ENCODE data around the gene CBLN1.
"Not testable (repeated sequence)": the region's sequence is repeated elsewhere in the genome, so short reads cannot be mapped to it uniquely, and the experiment has no call there.

CBLN1 gene

DNA sequence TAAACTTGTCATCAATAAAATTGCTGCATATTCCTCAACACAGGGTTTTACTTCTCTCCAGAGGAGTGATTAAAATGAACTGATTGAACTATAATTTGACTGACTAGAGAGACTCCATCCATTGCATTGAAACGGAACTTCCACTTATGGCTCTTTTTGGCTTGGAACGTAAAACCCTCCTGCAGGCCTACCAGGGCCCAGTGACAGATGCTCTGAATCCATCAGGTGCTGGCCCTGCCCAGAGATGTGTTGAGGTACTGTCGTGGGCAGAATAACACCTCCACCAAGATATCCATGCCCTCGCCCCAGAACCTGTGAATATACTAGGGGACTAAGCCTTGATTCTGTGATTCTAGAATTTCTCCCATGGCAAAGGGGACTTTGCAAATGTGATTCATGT is 45.4 kb downstream of the CBLN1 start:
- no peak for DNase-seq (ENCODE audit: low spot score)
- Histone ChIP-seq H3K36me3 (ENCODE audit: low read depth) (no peaks in the 10 kb centered on the region), H3K9me3 (ENCODE audit: severe bottlenecking) (no peaks in the 10 kb centered on the region), H3K4me1 (ENCODE audit: insufficient read depth, poor library complexity, severe bottlenecking) (no peaks in the 10 kb centered on the region), H3K4me3 (ENCODE audit: severe bottlenecking) (no peak overlapping the region), H3K27ac (ENCODE audit: poor library complexity, severe bottlenecking) (no peak overlapping the region), H3K27me3 (ENCODE audit: insufficient read depth, poor library complexity, severe bottlenecking) (no peaks in the 10 kb centered on the region)
- TF ChIP-seq CTCF (IDR thresholded peaks at IDR 0.05; ENCODE audit: poor library complexity, severe bottlenecking) = no peak
- no peak for ATAC-seq (ENCODE audit: low read depth)

DNA sequence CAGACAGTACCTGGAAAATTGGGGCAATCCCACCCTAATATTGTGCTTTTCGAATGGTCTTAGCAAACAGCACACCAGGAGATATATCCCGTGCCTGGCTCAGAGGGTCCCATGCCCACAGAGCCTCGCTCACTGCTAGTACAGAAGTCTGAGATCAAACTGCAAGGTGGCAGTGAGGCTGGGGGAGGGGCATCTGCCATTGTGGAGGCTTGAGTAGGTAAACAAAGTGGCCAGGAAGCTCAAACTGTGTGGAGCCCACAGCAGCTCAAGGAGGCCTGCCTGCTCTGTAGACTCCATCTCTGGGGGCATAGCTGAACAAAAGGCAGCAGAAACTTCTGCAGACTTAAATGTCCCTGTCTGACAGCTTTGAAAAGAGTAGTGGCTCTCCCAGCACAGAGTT is 53.3 kb downstream of the CBLN1 start:
- not testable (repeated sequence) for H3K27me3 ChIP-seq (ENCODE audit: insufficient read depth, poor library complexity, severe bottlenecking); H3K36me3 ChIP-seq (ENCODE audit: low read depth); H3K4me1 ChIP-seq (ENCODE audit: insufficient read depth, poor library complexity, severe bottlenecking); H3K9me3 ChIP-seq (ENCODE audit: severe bottlenecking); ATAC-seq (ENCODE audit: low read depth); DNase-seq (ENCODE audit: low spot score); H3K4me3 ChIP-seq (ENCODE audit: severe bottlenecking); H3K27ac ChIP-seq (ENCODE audit: poor library complexity, severe bottlenecking)

All from RWPE2 (cell line).